Subcutaneous adipose tissue (tissue), 4 donors: Measurements from ENCODE around the gene GCLM. TPM values are rescaled to one million over a fixed set of nuclear protein-coding genes. Genes with fewer than 3 reads are reported as not detected.

Experiments
- total RNA-seq, 4 donors: library from RNA; depleted of rRNA; stranded (reverse); fragments of >200 nt; gene quantifications; one replicate each; pipeline ENCODE4 v1.1.0, GENCODE V29; 2016
- TF ChIP-seq, protein P1 (sequence below): fragments of 450-650 bp; IDR thresholded peaks from one replicate; pipeline ENCODE4 v1.5.1; 2016; ENCODE audit warnings: low read depth, mild to moderate bottlenecking, control low read depth, antibody characterized with exemption, moderate library complexity

The GCLM gene
- total RNA-seq, 4 donors from 2014 or later: 10.7 to 52.5 (median 14.9) TPM

- TF ChIP-seq, protein P1, sequence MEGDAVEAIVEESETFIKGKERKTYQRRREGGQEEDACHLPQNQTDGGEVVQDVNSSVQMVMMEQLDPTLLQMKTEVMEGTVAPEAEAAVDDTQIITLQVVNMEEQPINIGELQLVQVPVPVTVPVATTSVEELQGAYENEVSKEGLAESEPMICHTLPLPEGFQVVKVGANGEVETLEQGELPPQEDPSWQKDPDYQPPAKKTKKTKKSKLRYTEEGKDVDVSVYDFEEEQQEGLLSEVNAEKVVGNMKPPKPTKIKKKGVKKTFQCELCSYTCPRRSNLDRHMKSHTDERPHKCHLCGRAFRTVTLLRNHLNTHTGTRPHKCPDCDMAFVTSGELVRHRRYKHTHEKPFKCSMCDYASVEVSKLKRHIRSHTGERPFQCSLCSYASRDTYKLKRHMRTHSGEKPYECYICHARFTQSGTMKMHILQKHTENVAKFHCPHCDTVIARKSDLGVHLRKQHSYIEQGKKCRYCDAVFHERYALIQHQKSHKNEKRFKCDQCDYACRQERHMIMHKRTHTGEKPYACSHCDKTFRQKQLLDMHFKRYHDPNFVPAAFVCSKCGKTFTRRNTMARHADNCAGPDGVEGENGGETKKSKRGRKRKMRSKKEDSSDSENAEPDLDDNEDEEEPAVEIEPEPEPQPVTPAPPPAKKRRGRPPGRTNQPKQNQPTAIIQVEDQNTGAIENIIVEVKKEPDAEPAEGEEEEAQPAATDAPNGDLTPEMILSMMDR: no peak
These were observed 10.6 kb upstream of the GCLM start for GRCh38 chr1:93919780-93920179.

DNA sequence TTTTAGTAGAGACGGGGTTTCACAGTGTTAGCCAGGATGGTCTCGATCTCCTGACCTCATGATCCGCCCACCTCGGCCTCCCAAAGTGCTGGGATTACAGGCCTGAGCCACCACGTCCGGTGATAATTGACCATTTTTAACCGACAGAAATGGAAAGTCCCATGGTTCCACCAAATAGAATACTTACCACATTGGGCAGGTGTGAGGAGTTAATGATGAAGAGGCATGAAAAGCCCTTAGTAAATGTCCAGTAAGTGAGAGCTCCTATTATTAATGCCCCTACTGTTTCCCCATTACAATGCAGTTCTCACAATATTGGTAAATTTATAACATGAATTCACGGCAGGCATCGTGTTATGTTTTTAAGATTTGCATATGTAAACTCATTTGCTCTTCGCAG is 8.1 kb upstream of the GCLM start:
- TF ChIP-seq, protein P1: no peak

- TF ChIP-seq, protein P1: no peak
These were observed 1.1 kb upstream of the GCLM start for GRCh38 chr1:93910305-93910704.

DNA sequence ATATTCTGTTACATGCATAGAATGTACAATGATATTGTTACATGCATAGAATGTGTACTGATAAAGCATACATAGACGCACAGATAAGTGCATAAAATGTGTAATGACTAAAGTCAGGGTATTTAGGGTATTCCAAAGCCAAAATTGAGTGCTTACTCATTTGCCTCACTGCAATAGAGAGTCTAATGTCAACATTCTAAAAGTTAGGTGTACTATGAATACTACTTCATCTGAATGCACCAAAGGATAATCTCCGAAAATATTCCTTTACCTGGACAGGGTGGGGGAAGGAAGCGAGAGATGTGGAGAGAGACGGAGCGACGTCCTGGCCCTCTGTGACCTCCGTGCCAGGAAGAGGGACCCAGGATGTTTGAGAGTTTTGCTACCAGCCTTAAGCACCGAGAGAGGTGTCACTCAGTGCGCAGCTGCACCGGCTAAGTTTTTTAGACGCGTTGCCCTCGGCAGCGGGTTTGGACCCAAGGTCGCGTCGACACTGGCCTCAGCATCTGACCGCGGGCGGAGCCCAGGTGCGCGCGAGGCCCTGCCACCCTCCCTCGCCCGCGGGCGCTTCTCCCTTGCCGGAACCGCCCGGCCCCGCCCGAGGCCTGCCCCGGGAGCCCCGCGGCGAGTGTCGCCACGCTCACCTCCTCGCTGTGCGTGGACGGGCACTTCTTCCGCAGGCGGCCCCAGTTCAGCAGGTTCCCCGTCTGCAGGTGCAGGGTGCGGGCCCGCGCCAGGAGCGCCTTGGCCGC is 660 bp downstream of the GCLM start:
- TF ChIP-seq, protein P1: no peak

- TF ChIP-seq, protein P1: no peak
These were observed 1.5 kb downstream of the GCLM start for GRCh38 chr1:93907718-93908117.

GRCh38 chr1:93906480-93906879 is 2.8 kb downstream of the GCLM start:
- TF ChIP-seq, protein P1: no peak

- TF ChIP-seq, protein P1: no peak
These were observed 3.5 kb downstream of the GCLM start for GRCh38 chr1:93905734-93906133.
